Activated CD4-positive, alpha-beta memory T cell treated with anti-CD3 and anti-CD28 coated beads for 36 hours (primary cell): Measurements from ENCODE around the gene HSPG2. TPM values are rescaled to one million over a fixed set of nuclear protein-coding genes. Genes with fewer than 3 reads are reported as not detected.

Source experiments
- CTCF ChIA-PET: fragments of 350-600 bp; sonication (Branson Sonifier 250); formaldehyde crosslinking; loops from one replicate; lab custom pipeline; 2021; ENCODE audit warnings: antibody characterized with exemption, inconsistent platforms; lab: Charles Lee
- POLR2A ChIA-PET: fragments of 350-600 bp; sonication (Branson Sonifier 250); formaldehyde crosslinking; loops from one replicate; lab custom pipeline; 2021; ENCODE audit warnings: antibody characterized with exemption; lab: Charles Lee
- DNase-seq: peaks from one replicate; pipeline ENCODE4 v3.0.0-alpha.2; 2020
- H3K27ac Mint-ChIP-seq: one replicate; pipeline ENCODE4 v1.8.0; 2021; ENCODE audit warnings: mixed read lengths
- H3K27me3 Mint-ChIP-seq: one replicate; pipeline ENCODE4 v1.8.0; 2021; ENCODE audit warnings: mixed read lengths
- H3K36me3 Mint-ChIP-seq: one replicate; pipeline ENCODE4 v1.8.0; 2021; ENCODE audit warnings: mixed read lengths
- H3K4me1 Mint-ChIP-seq: one replicate; pipeline ENCODE4 v1.8.0; 2021; ENCODE audit warnings: low read depth, mixed read lengths
- H3K4me3 Mint-ChIP-seq: one replicate; pipeline ENCODE4 v1.8.0; 2021; ENCODE audit warnings: mild to moderate bottlenecking, mixed read lengths
- H3K9me3 Mint-ChIP-seq: one replicate; pipeline ENCODE4 v1.8.0; 2021; ENCODE audit warnings: mixed read lengths
- intact Hi-C: fragments of 100-400 bp; cut with micrococcal nuclease; formaldehyde crosslinking; loops from one replicate; pipeline ENCODE4 v1.15.1; 2023
- total RNA-seq, 2 experiments: library from RNA; stranded (reverse); gene quantifications; one replicate each; pipeline ENCODE4 v1.2.3, GENCODE V29; 2021

HSPG2 gene
- total RNA-seq, 2 experiments from 2014 or later, result 2.8 to 3.7 TPM

DNA sequence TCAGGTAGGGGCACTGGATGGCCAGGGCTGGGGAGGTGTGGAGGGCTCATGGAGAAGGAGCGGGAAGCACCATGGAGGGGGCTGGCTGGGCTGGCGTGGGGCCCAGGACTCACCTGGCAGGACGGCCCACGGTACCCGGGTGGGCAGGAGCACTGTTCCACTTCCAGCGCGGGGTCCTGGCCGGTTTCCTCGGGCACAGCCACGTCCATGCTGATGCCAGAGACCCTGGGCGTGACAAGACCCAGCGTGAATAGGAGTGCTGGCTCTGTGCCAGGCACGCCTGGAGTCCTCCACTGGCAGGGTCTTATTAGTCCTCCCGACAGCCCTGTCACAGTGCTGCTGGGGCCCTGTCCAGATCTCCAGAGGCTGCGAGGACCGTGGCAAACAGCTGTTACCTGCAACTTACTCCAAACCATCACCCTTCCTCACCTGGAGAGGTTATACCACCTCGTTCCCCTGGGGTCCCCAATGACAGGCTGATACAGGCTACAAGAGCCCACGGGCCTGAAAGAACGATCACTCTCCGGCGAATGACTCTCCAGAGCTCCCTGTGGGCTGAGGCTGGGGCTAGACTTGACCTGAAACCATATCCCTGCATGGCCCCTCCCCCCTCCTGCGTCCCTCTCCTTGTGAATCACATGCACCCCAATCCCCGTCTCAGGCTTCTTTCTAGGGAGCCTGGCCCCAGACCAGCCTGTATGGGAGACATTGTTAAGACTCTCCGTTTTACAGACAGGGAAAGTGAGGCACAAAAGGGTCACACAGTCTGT, 62.1 kb downstream of the HSPG2 start:
- intact Hi-C loops, result no loop called here
- no peaks in the 10 kb centered on the region for H3K27me3 Mint-ChIP-seq
- no peak for DNase-seq
- no peak overlapping the region for H3K4me3 Mint-ChIP-seq
- ChIA-PET POLR2A (no interaction called here), CTCF (no interaction called here)
- H3K9me3 Mint-ChIP-seq, result no peaks in the 10 kb centered on the region
- H3K27ac Mint-ChIP-seq, result no peak overlapping the region
- no peaks in the 10 kb centered on the region for H3K36me3 Mint-ChIP-seq
- H3K4me1 Mint-ChIP-seq, result no peaks in the 10 kb centered on the region

DNA sequence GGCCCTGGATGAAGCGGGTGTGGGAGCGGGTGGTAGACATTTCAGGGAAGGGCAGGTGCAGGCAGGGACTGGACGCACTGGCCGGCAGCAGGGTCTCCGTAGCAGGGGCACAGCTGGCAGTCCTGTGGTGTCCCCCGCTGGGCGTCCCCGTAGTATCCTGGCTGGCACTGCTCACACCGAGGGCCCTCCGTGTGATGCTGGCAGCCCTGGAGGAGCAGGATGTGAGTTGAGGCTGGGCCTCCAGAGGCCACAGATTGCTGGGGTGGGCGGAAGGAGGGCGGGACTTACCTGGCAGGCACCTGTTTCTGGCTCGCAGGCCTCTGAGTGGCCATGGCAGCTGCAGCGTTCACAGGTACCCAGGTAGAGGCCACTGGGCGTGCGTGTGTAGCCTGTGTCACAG, 62.8 kb downstream of the HSPG2 start:
- no peak for DNase-seq
- ChIA-PET CTCF (no interaction called here), POLR2A (no interaction called here)
- H3K36me3 Mint-ChIP-seq, result no peaks in the 10 kb centered on the region
- no peaks in the 10 kb centered on the region for H3K4me1 Mint-ChIP-seq
- no peaks in the 10 kb centered on the region for H3K9me3 Mint-ChIP-seq
- intact Hi-C loops, result no loop called here
- no peak overlapping the region for H3K4me3 Mint-ChIP-seq
- no peaks in the 10 kb centered on the region for H3K27me3 Mint-ChIP-seq
- no peak overlapping the region for H3K27ac Mint-ChIP-seq

DNA sequence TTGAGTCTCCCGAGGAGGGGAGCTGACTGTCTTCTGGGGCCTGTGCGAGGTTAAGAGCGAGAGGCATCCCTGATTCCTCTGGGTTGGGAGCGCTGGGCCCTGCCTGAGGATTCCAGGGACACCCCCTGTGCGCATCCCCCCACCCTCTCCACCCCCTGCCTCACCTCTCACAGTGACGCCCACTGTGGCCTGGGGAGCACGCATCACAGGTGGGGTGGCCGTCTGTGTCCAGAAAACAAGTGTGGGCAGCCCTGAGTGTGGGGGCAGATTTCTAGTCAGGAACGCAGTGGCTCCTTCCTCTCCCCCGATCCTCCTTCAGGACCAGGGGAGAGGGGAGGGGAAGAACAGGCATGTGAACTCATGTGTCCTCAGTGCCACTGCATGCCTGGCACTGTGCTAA, 63.3 kb downstream of the HSPG2 start:
- POLR2A ChIA-PET, result no interaction called here
- H3K9me3 Mint-ChIP-seq, result no peaks in the 10 kb centered on the region

DNA sequence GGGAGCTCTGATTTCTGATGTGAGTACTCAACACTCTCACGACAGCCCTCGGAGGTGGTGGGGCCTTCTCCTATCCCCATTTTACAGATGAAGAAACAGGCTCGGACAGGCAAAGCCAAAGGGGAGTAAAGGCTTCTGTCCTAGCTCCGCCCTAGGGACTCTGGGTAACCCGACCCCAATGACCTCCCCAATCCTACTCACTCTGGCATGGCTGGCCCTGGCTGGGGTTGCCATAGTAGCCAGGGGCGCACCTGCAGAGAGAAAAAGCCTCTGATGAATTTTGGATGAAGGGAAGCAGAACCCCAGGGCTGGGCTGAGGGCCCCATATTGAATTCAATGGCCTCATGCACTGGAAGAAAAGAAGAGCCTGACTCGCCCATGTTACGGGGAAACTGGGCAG, 63.9 kb downstream of the HSPG2 start:
- no peaks in the 10 kb centered on the region for H3K36me3 Mint-ChIP-seq
- intact Hi-C loops, result no loop called here
- H3K4me3 Mint-ChIP-seq, result no peak overlapping the region
- POLR2A ChIA-PET, result no interaction called here
- no peaks in the 10 kb centered on the region for H3K27me3 Mint-ChIP-seq
- DNase-seq, result no peak
- no peaks in the 10 kb centered on the region for H3K9me3 Mint-ChIP-seq
- no peaks in the 10 kb centered on the region for H3K4me1 Mint-ChIP-seq
- CTCF ChIA-PET, result no interaction called here
- no peak overlapping the region for H3K27ac Mint-ChIP-seq

More for the DNA sequence above, 63.3 kb downstream of the HSPG2 start:
- CTCF ChIA-PET, result no interaction called here
- no peak for DNase-seq
- no peaks in the 10 kb centered on the region for H3K36me3 Mint-ChIP-seq
- H3K4me1 Mint-ChIP-seq, result no peaks in the 10 kb centered on the region
- intact Hi-C loops, result no loop called here
- no peak overlapping the region for H3K27ac Mint-ChIP-seq
- no peaks in the 10 kb centered on the region for H3K27me3 Mint-ChIP-seq
- H3K4me3 Mint-ChIP-seq, result no peak overlapping the region

DNA sequence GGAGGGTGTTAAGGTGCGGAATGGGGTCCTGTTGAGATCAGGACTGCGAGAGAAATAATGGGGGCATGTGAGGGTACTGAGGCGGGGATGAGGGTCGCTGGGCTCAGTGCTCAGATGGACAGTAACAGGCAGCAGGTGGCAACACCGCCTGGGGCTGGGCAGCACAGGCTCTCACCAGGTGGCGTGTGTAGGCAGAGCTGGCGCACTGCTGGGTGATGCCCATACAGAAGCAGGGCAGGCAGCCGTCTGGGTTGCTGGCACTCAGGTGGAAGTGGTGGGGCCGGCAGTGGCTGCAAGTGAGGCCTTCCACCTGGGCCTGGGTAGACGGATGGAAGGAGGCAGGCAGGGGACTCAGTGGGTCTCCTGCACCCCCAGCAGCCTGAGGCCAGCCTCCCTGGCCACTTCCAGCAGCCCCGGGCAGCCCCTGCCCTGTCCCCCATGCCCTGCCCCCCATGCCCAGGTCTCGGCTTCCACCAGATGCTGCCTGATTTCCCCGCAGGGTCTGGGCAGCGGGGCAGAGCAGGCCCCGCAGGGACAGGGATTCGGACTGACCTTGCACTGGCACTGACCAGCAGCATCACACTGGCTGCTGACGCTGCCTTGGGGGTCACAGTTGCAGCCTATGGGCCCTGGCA, 64.5 kb downstream of the HSPG2 start:
- Mint-ChIP-seq H3K27me3 (no peaks in the 10 kb centered on the region), H3K4me3 (no peak overlapping the region), H3K4me1 (no peaks in the 10 kb centered on the region), H3K9me3 (no peaks in the 10 kb centered on the region), H3K36me3 (no peaks in the 10 kb centered on the region), H3K27ac (no peak overlapping the region)
- CTCF ChIA-PET, result no interaction called here
- POLR2A ChIA-PET, result no interaction called here
- DNase-seq, result no peak
- intact Hi-C loops, result no loop called here

DNA sequence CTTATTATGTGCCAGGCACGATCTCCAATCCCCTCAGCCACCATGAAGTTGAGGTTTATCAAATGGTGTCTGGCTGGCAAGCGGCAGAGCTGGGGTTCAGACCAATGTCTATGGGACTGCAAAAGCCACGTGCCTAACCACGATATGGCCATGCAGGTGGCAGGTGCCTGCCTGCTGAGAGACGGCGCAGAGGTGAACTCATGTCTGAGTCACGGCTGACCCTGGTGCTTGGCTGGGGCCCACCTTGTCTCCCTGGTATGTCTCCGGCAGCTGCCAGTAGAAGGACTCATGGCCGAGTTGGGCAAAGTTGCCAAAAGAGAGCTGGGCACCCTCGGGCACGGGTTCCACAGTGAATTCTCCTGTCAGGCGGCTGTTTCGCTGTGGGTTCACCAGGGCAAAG, 65.2 kb downstream of the HSPG2 start:
- H3K4me1 Mint-ChIP-seq, result no peaks in the 10 kb centered on the region
- no peak overlapping the region for H3K4me3 Mint-ChIP-seq
- intact Hi-C loops, result no loop called here
- H3K9me3 Mint-ChIP-seq, result no peaks in the 10 kb centered on the region
- CTCF ChIA-PET, result no interaction called here
- no peaks in the 10 kb centered on the region for H3K27me3 Mint-ChIP-seq
- no peak for DNase-seq
- POLR2A ChIA-PET, result no interaction called here
- no peak overlapping the region for H3K27ac Mint-ChIP-seq
- no peaks in the 10 kb centered on the region for H3K36me3 Mint-ChIP-seq

DNA sequence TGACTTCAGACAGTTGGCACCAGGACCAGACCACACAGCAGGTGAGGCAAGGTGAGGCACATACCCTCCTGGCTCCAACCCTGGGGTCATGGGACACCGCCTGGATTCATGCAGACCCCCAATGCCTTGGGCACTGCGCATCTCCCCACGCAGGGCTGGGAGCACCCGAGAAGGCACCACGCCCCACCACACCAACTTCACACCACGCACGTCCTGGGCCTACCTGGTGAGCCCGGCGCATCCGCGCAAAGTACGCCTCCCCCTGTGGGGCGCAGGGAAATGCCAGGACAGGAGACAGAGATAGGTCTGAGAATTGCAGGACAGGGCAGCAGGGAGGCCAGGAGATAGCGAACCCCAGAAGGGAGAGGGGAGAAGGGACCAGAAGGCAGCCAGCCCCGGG, 66.5 kb downstream of the HSPG2 start:
- H3K9me3 Mint-ChIP-seq, result no peaks in the 10 kb centered on the region
- H3K36me3 Mint-ChIP-seq, result no peaks in the 10 kb centered on the region
- H3K27me3 Mint-ChIP-seq, result no peaks in the 10 kb centered on the region
- ChIA-PET CTCF (no interaction called here), POLR2A (no interaction called here)
- no peak for DNase-seq
- no peak overlapping the region for H3K4me3 Mint-ChIP-seq
- H3K4me1 Mint-ChIP-seq, result no peaks in the 10 kb centered on the region
- H3K27ac Mint-ChIP-seq, result no peak overlapping the region
- intact Hi-C loops, result no loop called here

DNA sequence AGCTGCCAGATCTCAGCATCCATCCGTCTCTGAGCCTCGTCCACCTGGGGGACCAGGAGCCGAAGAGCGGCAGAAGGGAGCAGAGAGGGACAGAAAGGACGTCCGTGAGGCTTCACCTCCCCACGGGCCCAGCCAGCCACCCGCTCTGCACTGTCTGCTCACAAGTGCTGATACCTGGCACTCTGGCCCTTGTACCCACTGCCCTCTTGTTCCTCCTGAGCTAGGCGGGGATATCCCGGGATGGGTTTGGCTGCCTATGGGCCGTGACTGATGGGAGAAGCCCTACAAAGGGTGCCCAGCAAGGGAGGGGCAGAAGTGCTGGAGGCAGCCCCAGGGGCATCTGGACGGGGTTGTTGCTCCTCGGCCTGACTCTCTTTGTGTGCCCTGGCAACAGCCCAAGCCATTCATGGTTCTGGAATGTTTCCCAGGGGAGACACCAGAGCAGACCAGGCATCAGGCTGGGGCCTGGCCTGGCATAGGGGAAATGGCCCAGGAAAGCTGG, 67.4 kb downstream of the HSPG2 start:
- H3K4me1 Mint-ChIP-seq, result no peaks in the 10 kb centered on the region
- no peak overlapping the region for H3K27ac Mint-ChIP-seq
- CTCF ChIA-PET, result interaction anchor here (0.6 kb wide), 1 partner anchor 260 kb away, joined by 3 read pairs; no protein-coding TSS in a partner anchor

DNA sequence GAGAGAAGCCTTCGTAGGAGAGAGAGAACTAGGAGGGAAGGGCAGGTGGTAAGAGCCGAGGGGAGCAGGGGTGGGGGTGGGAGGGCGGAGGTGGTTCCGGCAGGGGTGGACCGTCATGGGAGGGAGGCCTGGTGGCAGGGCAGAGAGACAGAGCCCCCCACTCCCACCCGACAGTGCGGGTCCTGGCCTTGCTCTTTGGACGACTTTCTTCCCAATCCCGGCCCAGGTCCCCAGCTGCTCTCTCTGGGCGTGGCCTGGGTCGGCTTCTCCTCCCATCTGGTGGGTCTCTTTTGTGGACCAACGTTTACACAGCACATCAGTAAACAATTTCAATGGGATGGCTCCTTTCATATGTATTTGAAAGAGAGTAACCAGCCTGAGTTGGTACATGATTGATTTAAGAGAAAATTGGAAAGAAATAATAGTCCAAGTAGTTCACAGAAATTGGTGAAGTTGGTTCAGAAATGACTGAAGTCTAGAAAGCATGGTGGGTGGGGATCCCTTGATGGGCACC, 68.1 kb downstream of the HSPG2 start:
- ChIA-PET POLR2A (no interaction called here), CTCF (no interaction called here)
- no peak for DNase-seq
- Mint-ChIP-seq H3K27me3 (no peaks in the 10 kb centered on the region), H3K4me3 (no peak overlapping the region), H3K4me1 (no peaks in the 10 kb centered on the region), H3K9me3 (no peaks in the 10 kb centered on the region), H3K36me3 (no peaks in the 10 kb centered on the region), H3K27ac (no peak overlapping the region)
- intact Hi-C loops, result no loop called here

More for the DNA sequence above, 67.4 kb downstream of the HSPG2 start:
- H3K27me3 Mint-ChIP-seq, result no peaks in the 10 kb centered on the region
- intact Hi-C loops, result no loop called here
- H3K9me3 Mint-ChIP-seq, result no peaks in the 10 kb centered on the region
- H3K36me3 Mint-ChIP-seq, result no peaks in the 10 kb centered on the region
- DNase-seq, result no peak
- H3K4me3 Mint-ChIP-seq, result no peak overlapping the region
- POLR2A ChIA-PET, result no interaction called here

DNA sequence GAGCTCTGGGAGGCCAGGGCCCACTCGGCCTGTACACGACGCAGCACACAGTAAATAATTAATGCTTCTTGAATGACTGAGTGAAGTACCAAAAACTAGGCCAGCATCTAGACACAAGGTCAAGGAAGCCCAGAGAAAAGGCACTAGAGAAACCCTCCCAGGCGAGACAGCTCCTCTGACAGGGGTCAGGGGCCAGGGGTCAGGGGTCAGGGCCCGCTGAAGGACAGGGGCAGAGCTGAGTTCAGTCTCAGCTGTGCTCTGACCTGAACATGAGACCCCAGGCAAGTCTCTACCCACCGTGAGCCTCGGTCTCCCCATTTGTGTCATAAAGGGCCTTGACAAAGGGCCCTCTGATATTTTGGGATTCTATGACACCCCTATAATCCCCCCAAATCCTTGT, 68.6 kb downstream of the HSPG2 start:
- Mint-ChIP-seq H3K9me3 (no peaks in the 10 kb centered on the region), H3K4me3 (no peak overlapping the region), H3K4me1 (no peaks in the 10 kb centered on the region), H3K36me3 (no peaks in the 10 kb centered on the region), H3K27me3 (no peaks in the 10 kb centered on the region), H3K27ac (no peak overlapping the region)
- POLR2A ChIA-PET, result no interaction called here
- intact Hi-C loops, result no loop called here
- DNase-seq, result no peak
- CTCF ChIA-PET, result no interaction called here

DNA sequence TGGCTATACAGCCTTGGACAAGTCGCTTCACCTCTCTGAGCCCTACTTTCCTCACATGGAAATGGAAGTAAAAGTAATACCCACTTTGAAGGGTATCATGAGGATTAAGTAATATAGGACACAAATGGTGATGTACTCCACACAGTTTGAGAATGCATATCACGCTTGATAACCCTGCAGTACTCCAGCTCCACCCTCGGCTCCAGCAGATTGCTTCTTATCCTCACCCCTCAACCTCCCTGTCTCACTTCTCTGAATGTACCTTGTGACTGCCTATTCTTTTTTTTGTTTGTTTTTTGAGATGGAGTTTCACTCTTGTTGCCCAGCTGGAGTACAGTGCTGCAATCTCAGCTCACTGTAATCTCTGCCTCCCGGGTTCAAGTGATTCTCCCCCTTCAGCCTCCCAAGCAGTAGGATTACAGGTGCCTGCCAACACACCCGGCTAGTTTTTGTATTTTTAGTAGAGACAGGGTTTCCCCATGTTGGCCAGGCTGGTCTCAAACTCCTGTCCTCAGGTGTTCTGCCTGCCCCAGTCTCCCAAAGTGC, 69.6 kb downstream of the HSPG2 start:
- Mint-ChIP-seq H3K9me3 (no peaks in the 10 kb centered on the region), H3K4me3 (no peak overlapping the region), H3K36me3 (no peaks in the 10 kb centered on the region), H3K4me1 (no peaks in the 10 kb centered on the region), H3K27ac (no peak overlapping the region), H3K27me3 (no peaks in the 10 kb centered on the region)
- CTCF ChIA-PET, result no interaction called here
- DNase-seq, result no peak
- intact Hi-C loops, result no loop called here
- POLR2A ChIA-PET, result no interaction called here

DNA sequence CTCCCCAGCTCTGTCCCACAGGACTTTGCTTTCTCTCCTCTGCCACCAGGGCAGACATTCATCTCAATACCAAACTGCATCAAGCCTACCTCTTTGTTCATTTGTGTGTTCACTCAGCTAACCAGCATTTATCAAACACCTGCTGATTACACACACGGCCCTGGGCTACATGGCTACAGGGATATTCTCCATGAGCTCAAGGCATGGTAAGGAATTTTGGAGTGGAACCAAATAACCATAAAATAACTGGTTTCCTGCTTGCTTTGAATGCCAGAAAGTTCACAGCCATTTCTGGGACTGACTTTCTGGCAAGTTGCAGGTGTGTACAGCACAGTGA, 70.4 kb downstream of the HSPG2 start:
- Mint-ChIP-seq H3K4me1 (no peaks in the 10 kb centered on the region), H3K4me3 (no peak overlapping the region), H3K27me3 (no peaks in the 10 kb centered on the region), H3K9me3 (no peaks in the 10 kb centered on the region), H3K27ac (no peak overlapping the region), H3K36me3 (no peaks in the 10 kb centered on the region)
- ChIA-PET CTCF (no interaction called here), POLR2A (no interaction called here)
- DNase-seq, result no peak
- intact Hi-C loops, result no loop called here
